A673 (cell line): ENCODE measurements around the gene SYT11. TPM values are rescaled to one million over a fixed set of nuclear protein-coding genes. Genes with fewer than 3 reads are reported as not detected.

Experiments
- BruUV-seq: library from RNA; stranded (reverse); fragments of 400-500 nt; replicated peaks from 2 replicates; lab custom pipeline; 2021; lab: Mats Ljungman, UMichigan
- CTCF ChIA-PET: fragments of 300-600 bp; sonication (Branson Sonifier 250); formaldehyde crosslinking; loops from one replicate; lab custom pipeline; 2022; ENCODE audit warnings: antibody characterized with exemption; lab: Charles Lee
- POLR2A ChIA-PET: fragments of 300-600 bp; sonication (Branson Sonifier 250); formaldehyde crosslinking; loops from one replicate; lab custom pipeline; 2022; ENCODE audit warnings: antibody characterized with exemption; ENCODE audit not compliant: low non-redundant PET; lab: Charles Lee
- DNase-seq: peaks from one replicate; pipeline ENCODE4 v3.0.0-alpha.2; 2015; ENCODE audit warnings: low spot score
- H3K27ac ChIP-seq: fragments of 200-600 bp; sonication (generic); 2 replicates; pipeline ENCODE4 v1.5.1; 2016; ENCODE audit warnings: mixed run types, low read depth, mild to moderate bottlenecking, mixed read lengths, antibody characterized with exemption, low read length; ENCODE audit not compliant: poor library complexity, severe bottlenecking
- H3K27me3 ChIP-seq: fragments of 200-600 bp; sonication (generic); replicated peaks from 2 replicates; pipeline ENCODE4 v1.6.1; 2017; ENCODE audit warnings: mixed run types, low read depth, mild to moderate bottlenecking, mixed read lengths, antibody characterized with exemption, low read length; ENCODE audit not compliant: insufficient read depth, poor library complexity
- H3K36me3 ChIP-seq: fragments of 200-600 bp; sonication (generic); 2 replicates; pipeline ENCODE4 v1.6.1; 2016; ENCODE audit warnings: mixed run types, mild to moderate bottlenecking, mixed read lengths, antibody characterized with exemption, low read length; ENCODE audit not compliant: insufficient read depth, poor library complexity, severe bottlenecking
- H3K4me1 ChIP-seq: fragments of 200-600 bp; sonication (generic); 2 replicates; pipeline ENCODE4 v1.6.1; 2017; ENCODE audit warnings: mixed run types, mild to moderate bottlenecking, mixed read lengths, antibody characterized with exemption, low read length; ENCODE audit not compliant: insufficient read depth, poor library complexity, severe bottlenecking
- H3K4me3 ChIP-seq: fragments of 200-600 bp; sonication (generic); 2 replicates; pipeline ENCODE4 v1.5.1; 2016; ENCODE audit warnings: low read depth, mixed run types, mild to moderate bottlenecking, mixed read lengths, low read length; ENCODE audit not compliant: poor library complexity, severe bottlenecking
- H3K9me3 ChIP-seq: fragments of 200-600 bp; sonication (generic); 2 replicates; pipeline ENCODE4 v1.6.1; 2016; ENCODE audit warnings: mixed run types, low read depth, mild to moderate bottlenecking, mixed read lengths, antibody characterized with exemption, low read length; ENCODE audit not compliant: poor library complexity, severe bottlenecking
- CTCF ChIP-seq: fragments of 300-800, 200-600 bp; sonication (generic); conservative IDR thresholded peaks from 2 replicates; pipeline ENCODE4 v1.5.1; 2017; ENCODE audit warnings: low read depth, mild to moderate bottlenecking, antibody characterized with exemption, low read length, moderate library complexity, mixed read lengths
- EZH2 ChIP-seq: fragments of 200-600 bp; sonication (generic); IDR thresholded peaks from 2 replicates; pipeline ENCODE4 v1.6.1; 2017; ENCODE audit warnings: borderline replicate concordance, low read depth, mild to moderate bottlenecking, mixed read lengths, antibody characterized with exemption, low read length; ENCODE audit not compliant: poor library complexity, severe bottlenecking
- intact Hi-C: fragments of 100-400 bp; cut with micrococcal nuclease; formaldehyde crosslinking; loops from one replicate; pipeline ENCODE4 v1.10.0; 2022; ENCODE audit not compliant: unreplicated experiment
- total RNA-seq: library from RNA; stranded (reverse); gene quantifications from 2 replicates; pipeline ENCODE4 v1.2.3, GENCODE V29; 2021

The SYT11 gene
- total RNA-seq, 1 experiment from 2014 or later: 10.2 TPM

- H3K27me3 ChIP-seq: no peaks in the 10 kb centered on the region
- H3K27ac ChIP-seq: no peak overlapping the region
- POLR2A ChIA-PET: no interaction called here
- no peak for TF ChIP-seq EZH2
- TF ChIP-seq CTCF: no peak
- BruUV-seq: no TSS peak
- CTCF ChIA-PET: no interaction called here
- no peak overlapping the region for H3K4me3 ChIP-seq
- intact Hi-C loops: no loop called here
- H3K9me3 ChIP-seq: no peaks in the 10 kb centered on the region
- no peak for DNase-seq
- H3K4me1 ChIP-seq: no peaks in the 10 kb centered on the region
- H3K36me3 ChIP-seq: peaks cover 7% of the 10 kb centered on the region
Observed at GRCh38 chr1:155840386-155840785, 19.0 kb upstream of the SYT11 start.

- Histone ChIP-seq H3K36me3 (peaks cover 17% of the 10 kb centered on the region), H3K4me3 (no peak overlapping the region), H3K9me3 (no peaks in the 10 kb centered on the region), H3K27ac (no peak overlapping the region), H3K4me1 (no peaks in the 10 kb centered on the region), H3K27me3 (no peaks in the 10 kb centered on the region)
- ChIA-PET CTCF (no interaction called here), POLR2A (no interaction called here)
- no peak for TF ChIP-seq EZH2
- TF ChIP-seq CTCF: no peak
- no TSS peak for BruUV-seq
- no peak for DNase-seq
- intact Hi-C loops: no loop called here
Observed at GRCh38 chr1:155844860-155845421, 14.4 kb upstream of the SYT11 start.

- peaks cover 31% of the 10 kb centered on the region for H3K36me3 ChIP-seq
- H3K27me3 ChIP-seq: no peaks in the 10 kb centered on the region
- TF ChIP-seq CTCF: no peak
- no peak for TF ChIP-seq EZH2
- CTCF ChIA-PET: no interaction called here
- H3K9me3 ChIP-seq: no peaks in the 10 kb centered on the region
- no peak overlapping the region for H3K27ac ChIP-seq
- POLR2A ChIA-PET: no interaction called here
- BruUV-seq: no TSS peak
- H3K4me3 ChIP-seq: no peak overlapping the region
- no peaks in the 10 kb centered on the region for H3K4me1 ChIP-seq
- intact Hi-C loops: no loop called here
- no peak for DNase-seq
Observed at GRCh38 chr1:155847823-155848529, 11.4 kb upstream of the SYT11 start.
